HepG2 (cell line): ENCODE measurements around the gene ABCB8. TPM values are rescaled to one million over a fixed set of nuclear protein-coding genes. Genes with fewer than 3 reads are reported as not detected.

Experiments used
- ATAC-seq: fragments of 200-7000 bp; cut with Tn5 transposase; 3 replicates; pipeline ENCODE4 v1.9.1; 2020; ENCODE audit warnings: mild to moderate bottlenecking, moderate library complexity
- BruUV-seq: library from RNA; stranded (reverse); fragments of 400-500 nt; replicated peaks from 2 replicates; lab custom pipeline; 2021; lab: Mats Ljungman, UMichigan
- CTCF ChIA-PET: fragments of 300-600 bp; formaldehyde crosslinking; extraction: SDS; loops from one replicate; lab custom pipeline; 2021; ENCODE audit warnings: low total read pairs, inconsistent platforms, low intra/inter-chr PET ratio; lab: Yijun Ruan, JAX
- POLR2A ChIA-PET: fragments of 350-600 bp; sonication (Branson Sonifier 250); formaldehyde crosslinking; loops from one replicate; lab custom pipeline; 2020; ENCODE audit warnings: antibody characterized with exemption, inconsistent platforms; lab: Yijun Ruan, JAX
- DNase-seq: peaks from one replicate; pipeline ENCODE4 v3.0.0-alpha.2; 2015; ENCODE audit warnings: low spot score
- FAIRE-seq: peaks from 3 replicates; lab custom pipeline; 2011; peaks lifted over from hg19 to GRCh38; lab: Jason Lieb, UNC
- H2AFZ ChIP-seq: one replicate; pipeline ENCODE4 v1.6.1; 2011; ENCODE audit warnings: low read length, inconsistent platforms
- H3K27ac ChIP-seq: fragments of 300-600 bp; 3 replicates; pipeline ENCODE4 v1.8.0; 2011; ENCODE audit warnings: mixed run types, mild to moderate bottlenecking, mixed read lengths, low read length, inconsistent platforms; ENCODE audit not compliant: insufficient read depth; ENCODE audit errors: extremely low read length
- H3K27me3 ChIP-seq, 2 experiments: fragments of 200-600 bp in 1 of 2; 2 replicates in 1 of 2; 3 replicates in 1 of 2; pipeline versions ENCODE4 v1.6.0 to v1.8.0; 2011; ENCODE audit warnings: low read length in 2 of 2, mild to moderate bottlenecking in 2 of 2, moderate library complexity in 2 of 2, inconsistent platforms in 1 of 2; ENCODE audit not compliant: insufficient read depth in 2 of 2, control insufficient read depth in 1 of 2
- H3K36me3 ChIP-seq, 2 experiments: fragments of 200-600 bp in 1 of 2; replicated peaks in 1 of 2; 2 replicates in 1 of 2; 3 replicates in 1 of 2; pipeline versions ENCODE4 v1.5.1 to v1.8.0; 2011; ENCODE audit warnings: low read length in 2 of 2, inconsistent platforms in 1 of 2; ENCODE audit not compliant: insufficient read depth in 2 of 2, control insufficient read depth in 1 of 2
- H3K4me1 ChIP-seq: 2 replicates; pipeline ENCODE4 v1.5.1; 2012; ENCODE audit warnings: low read length, inconsistent platforms; ENCODE audit not compliant: insufficient read depth
- H3K4me2 ChIP-seq: 2 replicates; pipeline ENCODE4 v1.6.0; 2011; ENCODE audit warnings: low read depth, low read length, inconsistent platforms
- H3K4me3 ChIP-seq, 3 experiments: fragments of 200-600 bp in 1 of 3; sonication (generic), shearing (Covaris generic) in 1 of 3; replicated peaks in 1 of 3; 2 replicates each; pipeline ENCODE4 v1.5.1; 2011 to 2016; ENCODE audit warnings: low read length in 3 of 3, inconsistent platforms in 2 of 3, low read depth in 2 of 3, mild to moderate bottlenecking in 2 of 3, control low read depth in 1 of 3, mixed read lengths in 1 of 3; ENCODE audit not compliant: insufficient read depth in 1 of 3
- H3K79me2 ChIP-seq: one replicate; pipeline ENCODE4 v1.6.1; 2011; ENCODE audit warnings: low read length, inconsistent platforms; ENCODE audit not compliant: insufficient read depth
- H3K9ac ChIP-seq: 2 replicates; pipeline ENCODE4 v1.6.0; 2011; ENCODE audit warnings: mild to moderate bottlenecking, low read depth, low read length, inconsistent platforms; ENCODE audit not compliant: insufficient read depth
- H3K9me3 ChIP-seq: 2 replicates; pipeline ENCODE4 v1.5.1; 2012; ENCODE audit warnings: mild to moderate bottlenecking, low read length
- H4K20me1 ChIP-seq: 2 replicates; pipeline ENCODE4 v1.6.0; 2011; ENCODE audit warnings: inconsistent platforms, mild to moderate bottlenecking, low read length, moderate library complexity; ENCODE audit not compliant: insufficient read depth
- CREM ChIP-seq, 2 experiments: sonication (generic) in 1 of 2; formaldehyde crosslinking in 1 of 2; IDR thresholded peaks; 2 replicates each; pipeline versions ENCODE4 v1.4.0 to v1.6.1; 2016 to 2020; ENCODE audit warnings: antibody characterized with exemption in 1 of 2, mild to moderate bottlenecking in 1 of 2, missing genetic modification reagents in 1 of 2
- ELF1 ChIP-seq: sonication (generic); formaldehyde crosslinking; IDR thresholded peaks from 2 replicates; pipeline ENCODE4 v1.4.0; 2020; ENCODE audit warnings: missing genetic modification reagents
- GABPA ChIP-seq, 2 experiments: IDR thresholded peaks; 2 replicates each; pipeline ENCODE4 v1.6.1; 2011 to 2016; ENCODE audit warnings: low read depth in 2 of 2, low read length in 1 of 2, missing biosample characterization in 1 of 2, missing genetic modification characterization in 1 of 2
- GABPB1 ChIP-seq: IDR thresholded peaks from 2 replicates; pipeline ENCODE4 v1.6.1; 2016; ENCODE audit warnings: mild to moderate bottlenecking, missing genetic modification reagents, moderate library complexity, missing compliant biosample characterization
- HCFC1 ChIP-seq: fragments of 150-350 bp; IDR thresholded peaks from 2 replicates; pipeline ENCODE4 v1.6.1; 2014; ENCODE audit warnings: low read depth, low read length
- HDAC6 ChIP-seq: fragments of 200-600 bp; sonication (generic); IDR thresholded peaks from 2 replicates; pipeline ENCODE4 v1.7.0; 2017; ENCODE audit warnings: mild to moderate bottlenecking, antibody characterized with exemption, low read length, low read depth
- HIVEP1 ChIP-seq: sonication (generic); formaldehyde crosslinking; IDR thresholded peaks from 2 replicates; pipeline ENCODE4 v1.4.0; 2020; ENCODE audit warnings: mild to moderate bottlenecking, missing genetic modification reagents
- HMGXB3 ChIP-seq: sonication (generic); formaldehyde crosslinking; IDR thresholded peaks from 2 replicates; pipeline ENCODE4 v1.4.0; 2020; ENCODE audit warnings: missing genetic modification reagents, borderline replicate concordance
- PRDM10 ChIP-seq: sonication (generic); formaldehyde crosslinking; IDR thresholded peaks from 2 replicates; pipeline ENCODE4 v1.4.0; 2020; ENCODE audit warnings: low read depth, missing genetic modification reagents
- THAP11 ChIP-seq: IDR thresholded peaks from 2 replicates; pipeline ENCODE4 v1.6.1; 2016; ENCODE audit warnings: missing biosample characterization, missing genetic modification reagents
- XBP1 ChIP-seq: sonication (generic); formaldehyde crosslinking; IDR thresholded peaks from 2 replicates; pipeline ENCODE4 v1.5.0; 2020; ENCODE audit warnings: missing genetic modification reagents
- ZNF143 ChIP-seq: sonication (generic); formaldehyde crosslinking; IDR thresholded peaks from 2 replicates; pipeline ENCODE4 v1.4.0; 2020; ENCODE audit warnings: missing genetic modification reagents
- ZNF574 ChIP-seq: sonication (generic); formaldehyde crosslinking; IDR thresholded peaks from 2 replicates; pipeline ENCODE4 v1.4.0; 2020; ENCODE audit warnings: missing genetic modification reagents
- WGBS: methylation state at CpG from one replicate; pipeline ENCODE4 v1.1.6; 2017; ENCODE audit warnings: low lambda C conversion rate; 5-methylcytosine and 5-hydroxymethylcytosine counted together
- in situ Hi-C: cut with HindIII; loops from 2 replicates; pipeline ENCODE4 v1.10.0; 2017; ENCODE audit warnings: low pct_unique_long_range_greater_than_20kb; ENCODE audit not compliant: extremely low pct_ligation_motif_present
- intact Hi-C: fragments of 100-400 bp; cut with micrococcal nuclease; formaldehyde crosslinking; loops from one replicate; pipeline ENCODE4 v1.10.0; 2022; ENCODE audit not compliant: unreplicated experiment
- polyA plus RNA-seq, 8 experiments: library from polyadenylated mRNA; depleted of rRNA in 3 of 8; stranded (reverse) in 7 of 8; unstranded in 1 of 8; fragments of >200 nt; fragmentation: Illumina TruSeq in 4 of 8; extraction: Trizol in 4 of 8; gene quantifications; 2 replicates each; pipeline versions ENCODE4 v1.2.1 to v1.2.3, GENCODE V29; 2011 to 2016; ENCODE audit warnings: low read depth in 4 of 8, missing spikeins in 1 of 8, mixed read lengths in 1 of 8; ENCODE audit not compliant: insufficient read depth in 1 of 8
- total RNA-seq, 5 experiments: library from RNA; depleted of rRNA; stranded (reverse); fragments of >200 nt; fragmentation: Illumina TruSeq; extraction: Trizol; gene quantifications; 2 replicates each; pipeline ENCODE4 v1.2.3, GENCODE V29; 2016; ENCODE audit warnings: low read depth in 1 of 5

ABCB8 gene
- total and polyA plus RNA-seq, 2 of the 13 experiments (the other 11 are each of a cell fraction or from before 2014, with no cell fraction given), result 6.6 to 16.7 TPM

GRCh38 chr7:150992833-150993302, 35.4 kb upstream of the ABCB8 start:
- ATAC-seq (peak; percentile 84), FAIRE-seq (peak; percentile 4), DNase-seq (peak; percentile 52)
- in situ Hi-C loops (no loop called here), intact Hi-C loops (no loop called here)
- Histone ChIP-seq H3K79me2 (no peaks in the 10 kb centered on the region), H2AFZ (no peak overlapping the region), H3K9me3 (no peaks in the 10 kb centered on the region), H3K27me3 (peaks cover 4 to 48% of the 10 kb centered on the region in 2 experiments), H3K36me3 (no peaks in the 10 kb centered on the region), H3K27ac (no peak overlapping the region), H3K4me2 (no peak overlapping the region), H3K9ac (no peak overlapping the region), H4K20me1 (no peaks in the 10 kb centered on the region), H3K4me1 (peaks cover 11% of the 10 kb centered on the region; the same call in 1 of the 2 replicates), H3K4me3 (no peak overlapping the region)
- CTCF ChIA-PET, result no interaction called here
- POLR2A ChIA-PET, result interaction anchor here (0.6 kb wide), 1 partner anchor 17 kb away, joined by 3 read pairs; no protein-coding TSS in a partner anchor
- BruUV-seq, result no TSS peak
- WGBS, result 0% methylated on average over 5 of the region's 5 CpGs
- 0 out of 2 replicates have a peak, but pooled peaks have one; percentile 24 for TF ChIP-seq ELF1 (CRISPR knock-in tag)
- no peak for TF ChIP-seq HDAC6
- TF ChIP-seq THAP11, result peak; percentile 98
- 0 out of 2 replicates have a peak, but pooled peaks have one; percentile 27 for TF ChIP-seq HMGXB3
- no peak for TF ChIP-seq XBP1
- no peak for TF ChIP-seq HIVEP1 (CRISPR knock-in tag)
- TF ChIP-seq ZNF574 (CRISPR knock-in tag), result peak; percentile 65
- TF ChIP-seq GABPB1, result peak; percentile 64
- peak; percentile 94 for TF ChIP-seq ZNF143 (CRISPR knock-in tag)
- 0 out of 2 replicates have a peak, but pooled peaks have one; percentile 28 for TF ChIP-seq PRDM10
- TF ChIP-seq GABPA (IDR thresholded peaks at IDR 0.05; ENCODE audit: low read depth, low read length), result 0 out of 2 replicates have a peak, but pooled peaks have one; percentile 2
- peak; percentile 65 for TF ChIP-seq GABPA (CRISPR knock-in tag; IDR thresholded peaks at IDR 0.05; ENCODE audit: low read depth)
- TF ChIP-seq HCFC1, result peak; percentile 91
- peak; percentile 70; the same call in 1 of the 2 replicates for TF ChIP-seq CREM (IDR thresholded peaks at IDR 0.05)
- TF ChIP-seq CREM (CRISPR knock-in tag; IDR thresholded peaks at IDR 0.05), result no peak
